Sciatic nerve (tissue), 2 donors: ENCODE results near the gene ARVCF. TPM values are rescaled to one million over a fixed set of nuclear protein-coding genes. Genes with fewer than 3 reads are reported as not detected.
"Not testable (repeated sequence)": the region's sequence is repeated elsewhere in the genome, so short reads cannot be mapped to it uniquely, and the experiment has no call there.

Experiments used
- ATAC-seq: fragments of 200-7000 bp; cut with Tn5 transposase; one replicate; pipeline ENCODE4 v1.9.1; 2020; ENCODE audit warnings: mild to moderate bottlenecking, moderate library complexity
- DNase-seq: peaks from one replicate; pipeline ENCODE4 v3.0.0-alpha.2; 2020; ENCODE audit warnings: low spot score
- intact Hi-C: fragments of 100-400 bp; cut with DNase I; formaldehyde crosslinking; loops from one replicate; pipeline ENCODE4 v1.14.2; 2022
- total RNA-seq: library from RNA; stranded (reverse); fragmentation: NEBNext Ultra II Directional; extraction: Animal tissue kit (Norgen Biotek cat#: 25700); gene quantifications from one replicate; pipeline ENCODE4 v1.2.1, GENCODE V29; 2021
- donor health status: DM: no; HTN: no; CAD: no.
- donor health status: DM: no; HTN: no; CAD: no.

The ARVCF gene
- total RNA-seq, 1 donor from 2014 or later: 59.4 TPM

GRCh38 chr22:19958083-19959042 lies 58.3 kb downstream of the ARVCF start:
- peak; percentile 60 for ATAC-seq
- DNase-seq: no peak
- intact Hi-C loops: no loop called here

DNA sequence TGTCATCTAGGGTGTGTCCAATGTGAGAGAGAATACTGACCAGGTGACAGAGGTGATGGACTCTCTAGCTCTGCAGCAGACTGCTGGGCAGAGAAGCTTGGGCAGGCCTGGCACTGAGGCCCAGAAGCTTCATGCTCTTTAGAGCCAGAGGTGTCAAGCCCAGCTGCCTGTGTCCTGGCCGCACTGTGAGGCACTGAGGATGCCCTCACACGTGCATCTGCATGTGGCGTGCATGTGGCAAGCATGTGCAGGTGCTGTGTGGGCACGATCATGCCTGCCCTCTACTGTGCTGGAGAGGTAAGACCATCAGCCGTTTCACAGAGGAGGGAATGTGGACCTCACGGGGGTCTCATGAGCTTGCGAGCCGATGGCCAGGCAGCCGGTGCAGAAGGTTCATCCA lies 59.2 kb downstream of the ARVCF start:
- intact Hi-C loops: no loop called here
- ATAC-seq: no peak
- DNase-seq: no peak

GRCh38 chr22:19955241-19956128 lies 61.1 kb downstream of the ARVCF start:
- ATAC-seq (no peak), DNase-seq (peak; percentile 53)
- intact Hi-C loops: no loop called here

DNA sequence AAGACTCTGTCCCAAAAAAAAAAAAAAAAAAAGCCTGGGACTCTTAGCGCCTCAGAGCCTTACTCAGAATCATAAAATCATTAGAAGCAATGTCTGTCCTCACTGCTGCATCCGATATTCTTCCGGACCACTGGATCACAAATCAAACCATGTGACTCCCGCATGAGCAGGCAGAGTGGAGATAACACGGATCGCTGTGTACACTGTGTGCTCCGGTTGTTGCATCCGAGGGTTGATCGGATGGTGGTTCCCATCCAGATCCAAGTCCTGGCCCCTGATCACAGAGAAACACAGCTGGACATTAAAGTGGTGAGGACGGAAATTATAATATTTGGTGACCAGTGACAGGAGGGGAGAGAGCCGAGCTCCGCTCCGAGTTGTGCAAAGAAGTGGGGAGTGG lies 65.3 kb downstream of the ARVCF start:
- intact Hi-C loops: no loop called here
- DNase-seq (no peak), ATAC-seq (no peak)

DNA sequence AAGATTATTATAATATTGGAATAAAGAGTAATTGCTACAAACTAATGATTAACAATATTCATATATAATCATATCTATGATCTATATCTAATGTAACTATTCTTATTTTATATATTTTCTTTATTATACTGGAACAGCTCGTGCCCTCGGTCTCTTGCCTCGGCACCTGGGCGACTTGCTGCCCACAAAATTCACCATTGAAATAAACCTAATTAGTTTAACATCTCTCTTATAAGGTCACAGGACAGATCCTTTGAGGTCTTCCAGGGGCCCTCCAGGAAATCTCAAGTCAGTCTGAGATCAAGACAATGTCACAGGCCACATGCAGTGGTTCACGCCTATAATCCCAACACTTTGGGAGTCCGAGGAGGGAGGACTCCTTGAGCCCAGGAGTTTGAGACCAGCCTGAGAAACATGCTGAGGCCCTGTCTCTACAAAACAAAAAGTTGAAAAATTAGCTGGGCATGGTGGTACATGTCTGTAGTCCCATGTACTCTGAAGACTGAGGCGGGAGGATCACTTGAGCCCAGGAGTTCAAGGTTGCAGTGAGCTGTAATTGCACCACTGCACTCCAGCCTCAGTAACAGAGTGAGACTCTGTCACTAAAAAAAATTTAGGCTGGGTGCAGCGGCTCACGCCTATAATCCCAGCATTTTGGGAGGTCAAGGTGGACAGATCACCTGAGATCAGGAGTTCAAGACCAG lies 68.4 kb downstream of the ARVCF start:
- intact Hi-C loops: no loop called here
- DNase-seq: no peak
- ATAC-seq: no peak

DNA sequence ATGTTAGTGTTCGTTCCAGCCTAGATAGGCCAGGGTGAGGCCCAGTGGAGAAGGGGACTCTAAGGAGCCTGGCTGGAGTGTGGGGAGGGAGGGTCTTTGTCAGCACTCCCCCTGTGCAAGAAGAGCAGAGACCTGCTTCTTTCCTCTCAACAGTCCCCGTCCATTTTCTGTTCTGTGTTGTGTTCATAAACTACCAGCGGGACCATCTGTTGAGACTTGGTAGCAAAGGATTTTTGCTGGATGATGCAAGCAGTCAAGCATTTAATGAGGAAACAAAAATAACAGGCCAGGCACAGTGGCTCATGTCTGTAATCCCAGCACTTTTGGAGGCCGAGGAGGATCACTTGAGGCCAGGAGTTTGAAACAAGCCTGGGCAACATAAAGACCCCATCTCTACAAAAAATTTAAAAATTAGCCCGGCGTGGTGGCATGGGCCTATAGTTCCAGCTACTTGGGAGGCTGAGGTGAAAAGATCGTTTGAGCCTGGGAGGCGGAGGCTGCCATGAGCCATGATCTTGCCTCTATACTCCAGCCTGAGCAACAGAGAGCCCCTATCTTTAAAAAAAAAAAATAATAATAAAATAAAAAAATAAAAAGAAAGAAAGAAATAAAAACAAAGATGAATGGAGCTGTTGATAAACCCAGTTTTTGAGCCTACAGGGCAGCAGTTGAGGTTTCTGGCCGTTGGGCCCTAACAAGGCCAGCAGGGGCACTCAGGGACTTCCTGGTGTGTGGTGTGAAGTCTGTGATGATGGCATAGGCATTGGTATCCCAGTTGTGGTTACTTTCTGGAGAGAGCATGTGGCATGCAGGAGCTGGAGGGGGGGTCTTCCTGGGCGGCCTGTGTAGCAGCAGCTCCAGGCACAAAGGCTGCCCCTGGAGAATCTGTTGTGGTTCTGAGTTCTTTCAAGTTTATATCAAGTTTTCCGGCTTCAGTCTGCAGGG lies 73.3 kb downstream of the ARVCF start:
- intact Hi-C loops: no loop called here
- no peak for DNase-seq
- ATAC-seq: peak; percentile 81

DNA sequence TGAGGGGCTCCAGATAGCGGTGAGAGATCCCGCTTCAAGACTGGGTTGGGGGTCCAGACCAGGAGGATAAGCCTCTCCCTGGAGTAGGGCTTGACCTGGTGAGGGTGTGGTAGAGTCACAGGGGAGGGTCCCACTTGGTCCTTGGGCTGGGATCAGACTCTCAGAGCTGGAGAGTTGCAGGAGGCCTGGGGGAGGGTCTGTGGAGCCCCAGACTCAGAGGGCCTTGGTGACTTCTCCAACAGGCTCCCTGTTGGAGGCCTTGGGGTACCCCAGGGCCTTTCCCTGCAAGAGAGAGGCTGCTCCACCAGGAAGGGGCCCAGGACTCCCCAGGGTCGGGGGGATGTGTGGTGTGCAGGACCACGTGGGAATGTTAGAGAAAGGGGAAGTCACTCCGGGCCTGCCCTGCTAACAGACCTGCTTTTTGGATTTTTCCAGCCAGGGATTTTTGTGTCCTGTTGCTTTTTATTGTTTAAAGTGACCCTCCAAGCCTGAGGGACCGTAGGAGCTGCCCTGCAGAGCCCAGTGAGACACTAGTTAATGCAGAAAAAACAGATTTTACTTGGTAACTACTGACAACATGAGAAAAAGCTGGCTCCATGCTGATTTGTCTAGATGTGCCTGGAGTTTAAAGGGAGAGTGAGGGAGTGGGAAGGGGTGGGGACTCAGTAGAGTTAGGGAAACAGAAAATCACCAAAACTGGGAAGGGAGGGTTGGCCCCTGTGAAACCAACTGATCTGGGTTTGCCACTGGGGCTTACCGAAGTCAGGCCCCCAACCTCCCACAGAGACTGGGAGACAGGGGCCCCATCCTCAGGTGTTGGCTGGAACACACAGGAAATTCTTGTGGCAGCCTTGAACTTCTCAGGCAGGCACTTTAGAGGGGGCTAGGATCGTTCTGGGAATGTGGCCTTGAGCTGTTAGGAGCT lies 74.2 kb downstream of the ARVCF start:
- DNase-seq (no peak), ATAC-seq (peak; percentile 87)
- intact Hi-C loops: no loop called here

DNA sequence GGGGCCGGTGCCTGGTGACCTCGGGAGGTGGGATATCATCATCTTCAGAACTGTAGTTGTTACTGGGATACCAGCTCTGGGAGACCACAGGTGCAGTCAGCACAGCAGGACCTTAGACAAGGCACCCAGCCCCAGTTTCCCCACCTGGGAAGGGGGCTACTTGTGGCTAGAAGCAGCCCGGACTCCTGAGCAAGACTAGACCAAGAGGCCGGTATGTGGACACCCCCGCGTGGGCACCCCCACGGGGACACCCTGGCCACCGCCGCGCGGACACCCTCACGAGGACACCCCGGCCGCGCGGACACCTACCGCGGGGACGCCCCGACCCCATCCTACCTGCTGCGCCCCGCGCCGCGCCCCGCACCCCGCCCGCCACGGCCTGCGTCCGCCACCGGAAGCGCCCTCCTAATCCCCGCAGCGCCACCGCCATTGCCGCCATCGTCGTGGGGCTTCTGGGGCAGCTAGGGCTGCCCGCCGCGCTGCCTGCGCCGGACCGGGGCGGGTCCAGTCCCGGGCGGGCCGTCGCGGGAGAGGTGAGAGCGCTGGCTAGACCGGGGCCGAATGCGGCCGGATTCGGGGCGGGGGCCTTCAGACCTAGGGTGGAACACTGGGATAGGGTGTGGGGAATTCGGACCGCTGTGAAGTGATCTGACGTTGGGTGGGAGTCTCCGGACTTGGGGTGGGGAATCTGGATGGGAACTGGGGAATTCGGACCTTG lies 75.1 kb downstream of the ARVCF start, which contains the start of the genes COMT and TXNRD2:
Gene COMT (plus strand): TSS at position 408 of the 718 bp plus-strand sequence. CDS start 20,755 bp downstream, outside the sequence.
Gene TXNRD2 (minus strand): TSS at position 454 of the 718 bp plus-strand sequence. CDS start 15 bp downstream, at position 439.
- peak; percentile 81 for ATAC-seq
- DNase-seq: peak; percentile 82
- intact Hi-C loops: no loop called here

DNA sequence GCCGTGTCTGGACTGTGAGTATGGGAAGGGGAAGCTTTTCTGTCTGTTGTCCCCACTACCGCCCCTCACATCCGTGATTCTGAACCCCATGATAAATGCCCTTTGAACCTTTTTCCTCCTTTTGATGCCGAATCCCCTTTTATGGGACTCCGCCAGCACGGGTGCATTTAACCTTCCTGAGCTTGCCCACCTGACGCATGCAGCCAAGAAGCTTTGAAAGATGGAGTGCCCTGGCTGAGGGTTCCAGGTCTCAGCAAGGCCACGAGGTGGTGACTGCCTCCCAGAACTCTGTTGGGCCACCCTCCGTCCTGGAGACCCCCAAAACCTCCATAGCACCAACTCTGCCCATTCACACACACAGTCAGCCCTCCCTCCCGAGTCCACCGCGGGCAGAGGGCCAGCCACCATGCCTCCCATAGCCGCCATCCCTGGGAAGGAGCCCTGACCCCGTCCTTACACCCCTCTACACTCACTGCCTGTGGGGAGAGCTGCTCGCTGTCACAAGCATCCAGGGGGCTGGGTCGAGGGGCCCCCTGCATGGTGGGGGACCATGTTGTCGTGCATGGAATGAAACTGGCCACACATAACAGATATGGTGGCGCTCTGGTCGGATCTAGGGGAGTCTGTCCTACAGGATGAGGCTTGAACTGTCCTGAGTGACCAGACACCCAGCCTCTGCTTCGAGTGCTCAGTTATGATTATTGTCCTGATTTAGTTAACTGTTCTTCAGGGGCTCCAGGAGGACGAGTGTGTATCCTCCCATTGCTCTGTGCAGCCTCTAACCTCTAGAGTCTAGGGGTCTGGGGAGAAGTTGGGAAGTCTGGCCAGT lies 75.9 kb downstream of the ARVCF start:
- no peak for ATAC-seq
- intact Hi-C loops: no loop called here
- DNase-seq: no peak

DNA sequence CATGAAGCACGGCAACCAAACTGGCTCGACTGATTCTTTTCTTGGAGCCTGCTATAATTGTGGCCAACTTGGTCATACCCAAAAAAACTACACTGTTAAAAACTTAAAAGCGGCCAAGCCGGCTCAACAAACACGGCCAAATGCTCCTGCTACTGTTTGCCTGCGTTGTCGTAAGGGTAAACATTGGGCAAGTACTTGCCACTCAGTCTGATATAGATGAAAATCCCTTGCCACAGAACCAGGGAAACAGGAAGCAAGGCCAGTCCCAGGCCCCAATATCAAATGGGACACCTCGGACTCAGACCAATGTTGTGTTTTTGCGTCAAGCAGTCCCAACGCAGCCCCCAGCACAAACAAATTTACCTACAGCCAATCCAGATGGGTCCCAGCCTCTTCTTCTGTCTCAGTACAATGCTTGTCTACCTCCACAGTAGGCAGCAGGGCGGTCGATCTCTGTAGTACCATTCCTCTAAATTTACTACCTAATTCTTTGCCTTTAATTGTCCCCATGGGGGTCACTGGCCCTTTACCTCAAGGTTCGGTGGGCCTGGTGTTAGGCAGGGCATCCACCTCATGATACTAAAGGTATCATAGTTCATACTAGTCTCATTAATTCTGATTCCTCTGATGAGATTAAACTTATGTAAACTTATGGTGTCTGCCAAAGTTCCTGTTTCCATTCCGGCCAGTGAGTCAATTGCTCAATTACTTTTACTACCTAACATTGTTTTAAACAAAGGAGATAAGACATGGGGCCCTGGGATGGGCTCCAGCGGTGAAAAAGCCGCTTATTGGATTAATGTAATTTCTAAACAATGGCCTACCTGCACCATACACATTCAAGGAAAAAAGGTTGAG lies 78.8 kb downstream of the ARVCF start:
- intact Hi-C loops: no loop called here
- DNase-seq (no peak), ATAC-seq (no peak)

DNA sequence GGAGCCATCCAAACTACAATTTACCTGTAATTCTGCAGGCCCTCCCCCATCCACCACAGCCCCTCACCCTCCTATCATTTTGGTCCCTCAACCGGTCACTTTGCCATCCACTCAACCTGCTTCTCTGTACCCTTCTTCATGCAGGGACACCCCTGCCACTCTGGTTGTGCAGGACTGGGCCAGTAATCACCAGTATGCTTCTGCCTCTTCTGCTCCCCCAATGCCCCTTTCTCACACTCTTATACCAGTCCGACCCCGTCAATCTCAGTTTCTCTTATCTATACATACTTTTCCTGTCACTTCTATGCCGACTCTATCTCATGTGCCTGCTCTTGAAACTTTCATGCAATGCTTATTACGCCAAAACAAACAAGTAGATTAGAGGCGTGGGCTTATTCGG lies 80.1 kb downstream of the ARVCF start:
- intact Hi-C loops: no loop called here
- no peak for DNase-seq
- ATAC-seq: no peak

DNA sequence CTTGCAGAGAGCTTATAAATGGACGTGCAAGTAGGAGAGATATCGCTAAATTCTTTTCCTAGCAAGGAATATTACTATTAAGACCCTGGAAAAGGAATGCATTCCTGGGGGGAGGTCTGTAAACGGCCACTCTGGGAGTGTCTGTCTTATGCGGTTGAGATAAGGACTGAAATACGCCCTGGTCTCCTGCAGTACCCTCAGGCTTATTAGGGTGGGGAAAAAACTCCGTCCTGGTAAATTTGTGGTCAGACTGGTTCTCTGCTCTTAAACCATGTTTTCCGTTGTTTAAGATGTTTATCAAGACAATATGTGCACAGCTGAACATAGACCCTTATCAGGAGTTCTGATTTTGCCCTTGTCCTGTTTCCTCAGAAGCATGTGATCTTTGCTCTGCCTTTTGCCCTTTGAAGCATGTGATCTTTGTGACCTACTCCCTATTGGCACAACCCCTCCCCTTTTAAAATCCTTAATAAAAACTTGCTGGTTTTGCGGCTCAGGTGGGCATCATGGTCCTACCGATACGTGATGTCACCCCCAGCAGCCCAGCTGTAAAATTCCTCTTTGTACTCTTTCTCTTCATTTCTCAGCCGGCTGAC lies 81.4 kb downstream of the ARVCF start:
- ATAC-seq, DNase-seq, intact Hi-C loops: not testable (repeated sequence)

DNA sequence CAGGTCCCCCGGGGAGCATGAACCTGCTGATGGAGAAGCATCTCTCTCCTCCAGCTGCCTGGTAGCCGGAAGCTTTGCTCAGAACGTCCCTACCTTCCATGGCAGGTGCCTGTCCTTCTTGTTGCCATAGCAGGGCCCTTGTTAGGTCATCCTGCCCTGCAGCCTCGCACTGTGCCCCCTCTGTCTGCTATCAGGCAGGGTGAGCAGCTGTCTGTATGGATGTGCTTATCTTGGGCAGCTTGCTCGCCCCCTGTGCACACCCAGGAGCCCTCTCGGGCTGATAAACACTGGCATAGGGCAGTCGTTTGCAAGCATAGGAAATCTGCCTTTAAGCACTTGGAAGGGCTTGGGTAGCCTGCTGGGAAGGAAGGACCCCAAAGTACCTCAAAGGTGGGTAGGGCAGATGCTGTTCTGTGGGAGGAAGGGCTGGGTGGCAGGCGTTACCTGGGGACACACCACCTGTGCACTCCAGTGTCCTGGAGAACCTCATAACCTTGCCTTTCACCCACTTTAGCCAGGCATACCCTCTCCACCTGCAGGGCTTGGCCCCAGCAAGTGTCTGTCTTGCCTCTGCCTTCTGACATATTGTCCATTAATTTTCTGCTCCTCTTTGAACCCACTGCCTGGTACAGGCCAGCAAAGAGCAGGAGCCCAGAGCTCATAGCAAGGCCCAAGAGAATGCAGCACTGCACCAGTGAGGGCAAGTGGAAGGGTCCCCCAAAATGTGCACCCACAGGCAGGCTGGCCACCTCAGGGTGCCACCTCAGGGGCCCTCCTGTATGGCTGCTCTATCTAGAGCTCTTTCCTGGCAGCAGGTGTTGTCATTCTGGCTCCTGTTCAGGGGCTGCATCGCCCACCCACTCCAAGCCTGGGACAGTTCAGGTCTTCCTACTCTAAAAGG lies 83.0 kb downstream of the ARVCF start:
- DNase-seq (no peak), ATAC-seq (no peak)
- intact Hi-C loops: no loop called here
